HTERT RPE-1 (cell line): ENCODE data around the gene HTR3E.

Source experiments
- in situ Hi-C: fragments of 300-500 bp; cut with MboI; formaldehyde crosslinking; loops from 4 replicates; pipeline ENCODE4 v1.14.3; 2020; ENCODE audit warnings: low sequenced_read_pairs

Gene HTR3E

GRCh38 chr3:184155644-184156521 lies 59.0 kb downstream of the HTR3E start:
- in situ Hi-C loops, result no loop called here

- in situ Hi-C loops, result no loop called here
Observed at GRCh38 chr3:184156522-184156955, 59.7 kb downstream of the HTR3E start.
